GM19372 (cell line): Measurements from ENCODE around the gene SMARCA2.
A peak's percentile ranks its signal among the peaks of the same experiment; 100 is the strongest.

Experiments
- ATAC-seq: cut with Tn5 transposase; IDR thresholded peaks from one replicate; pipeline ENCODE4 v1.9.1; 2021; ENCODE audit warnings: mild to moderate bottlenecking, low read depth, moderate library complexity; ENCODE audit not compliant: unreplicated experiment

SMARCA2 gene

GRCh38 chr9:2014696-2015580, at the start of gene SMARCA2:
TSS of gene SMARCA2 (plus strand) at chr9:2015347. CDS start at chr9:2029023, 13,676 bp downstream.
- peak; percentile 72 for ATAC-seq

GRCh38 chr9:1966725-1967366, 48.3 kb upstream of the SMARCA2 start:
- ATAC-seq = no peak

GRCh38 chr9:1969160-1969559, 46.0 kb upstream of the SMARCA2 start:
- ATAC-seq = no peak

DNA sequence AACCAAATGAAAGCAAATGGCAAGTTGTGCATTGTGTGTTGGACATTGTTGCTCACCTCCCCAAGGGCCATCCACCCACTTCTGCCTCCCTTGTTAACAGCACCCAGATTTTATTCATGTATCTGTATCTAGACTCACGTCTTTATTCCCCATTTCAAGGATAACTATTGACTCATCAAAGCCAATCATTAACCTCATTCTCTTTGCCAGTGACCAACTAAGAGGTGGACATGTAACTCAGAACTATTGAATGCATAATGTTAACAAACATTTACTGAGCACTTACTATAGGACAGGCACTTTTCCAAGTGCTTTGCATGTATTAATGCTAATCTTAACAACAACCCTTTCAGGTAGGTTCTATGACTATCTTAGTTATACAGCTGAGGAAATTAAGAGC, 45.2 kb upstream of the SMARCA2 start:
- ATAC-seq = no peak

DNA sequence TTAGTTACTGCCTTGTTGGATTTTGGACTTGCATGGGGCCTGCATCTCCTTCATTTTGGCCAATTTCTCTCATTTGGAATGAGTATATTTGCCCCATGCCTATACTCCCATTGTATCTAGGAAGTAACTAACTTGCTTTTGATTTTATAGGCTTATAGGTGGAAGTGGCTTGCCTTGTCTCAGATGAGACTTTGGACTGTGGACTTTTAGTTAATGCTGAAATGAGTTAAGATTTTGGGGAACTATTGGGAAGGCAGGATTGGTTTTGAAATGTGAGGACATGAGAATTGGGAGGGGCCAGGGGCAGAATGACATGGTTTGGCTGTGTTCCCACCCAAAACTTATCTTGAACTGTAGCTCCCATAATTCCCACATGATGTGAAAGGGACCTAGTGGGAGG, 42.5 kb upstream of the SMARCA2 start:
- no peak for ATAC-seq

- ATAC-seq = no peak
Observed at GRCh38 chr9:1977026-1977425, 38.1 kb upstream of the SMARCA2 start.

- no peak for ATAC-seq
Observed at GRCh38 chr9:1978941-1979340, 36.2 kb upstream of the SMARCA2 start.

DNA sequence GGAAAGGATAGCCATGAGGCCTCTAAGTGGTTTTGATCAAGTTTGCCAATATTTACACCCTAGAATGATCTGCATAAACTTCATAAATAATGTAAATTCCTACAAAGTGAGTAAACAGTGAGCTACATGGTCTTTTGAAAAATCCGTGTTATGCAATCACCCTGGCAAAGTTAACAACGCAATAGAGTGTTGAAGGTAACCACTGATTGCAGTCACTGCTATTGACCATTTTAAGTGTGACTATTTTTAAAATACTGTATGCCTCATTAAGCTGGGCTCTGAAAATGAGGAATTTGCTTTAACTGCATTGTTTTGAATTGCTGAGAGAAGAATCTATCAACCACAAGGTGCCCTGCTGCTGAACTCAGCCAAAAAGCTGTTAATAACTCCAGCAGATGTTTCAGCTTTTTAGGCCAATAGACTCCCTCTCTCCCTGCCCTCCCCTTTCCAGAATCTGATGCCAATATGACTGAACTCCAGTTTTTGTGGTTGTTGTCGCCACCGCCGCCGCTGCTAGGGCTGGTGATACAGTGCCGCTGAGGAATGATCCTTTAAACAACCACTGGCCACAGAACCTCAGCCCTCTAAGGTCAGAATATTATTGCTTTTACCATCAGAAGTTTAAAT, 35.3 kb upstream of the SMARCA2 start:
- no peak for ATAC-seq

DNA sequence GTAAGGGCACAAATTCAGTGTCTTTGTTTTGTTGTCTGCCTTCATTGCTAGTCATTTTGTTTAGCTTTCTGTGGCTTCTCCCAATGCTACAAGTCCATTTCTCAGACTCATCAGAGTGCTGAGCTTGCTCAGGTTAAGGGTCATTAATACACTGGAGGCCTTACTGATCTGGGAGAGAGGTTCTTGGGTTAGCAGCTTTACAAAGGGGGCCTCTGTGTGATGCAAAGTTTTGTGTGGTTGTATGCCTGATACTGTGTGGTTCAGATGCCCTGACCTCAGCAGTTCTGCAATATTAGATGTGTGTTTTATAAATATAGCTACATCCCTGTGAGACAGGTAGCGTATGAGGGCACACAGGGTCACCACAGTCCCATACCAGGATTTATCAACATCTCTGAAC, 34.8 kb upstream of the SMARCA2 start:
- no peak for ATAC-seq

DNA sequence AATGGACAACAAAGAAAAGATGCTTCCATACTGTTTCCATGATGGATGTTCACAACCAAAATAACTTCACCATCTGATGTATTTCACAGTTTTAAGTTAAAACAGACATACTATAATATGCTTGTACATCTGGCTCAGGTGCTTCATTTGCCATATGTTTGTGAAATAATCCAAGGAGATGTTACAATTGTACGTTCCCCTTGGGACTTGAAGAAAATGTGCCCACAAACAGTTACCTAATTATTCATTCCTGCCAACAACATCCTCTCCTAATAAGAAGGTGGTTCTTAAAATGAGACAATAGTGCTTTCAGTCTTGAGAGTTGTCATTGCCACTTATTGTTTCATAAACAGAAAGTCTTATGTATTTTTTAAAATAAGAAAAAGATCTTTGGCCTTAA, 33.1 kb upstream of the SMARCA2 start:
- no peak for ATAC-seq

- no peak for ATAC-seq
Observed at GRCh38 chr9:1986341-1986740, 28.8 kb upstream of the SMARCA2 start.

DNA sequence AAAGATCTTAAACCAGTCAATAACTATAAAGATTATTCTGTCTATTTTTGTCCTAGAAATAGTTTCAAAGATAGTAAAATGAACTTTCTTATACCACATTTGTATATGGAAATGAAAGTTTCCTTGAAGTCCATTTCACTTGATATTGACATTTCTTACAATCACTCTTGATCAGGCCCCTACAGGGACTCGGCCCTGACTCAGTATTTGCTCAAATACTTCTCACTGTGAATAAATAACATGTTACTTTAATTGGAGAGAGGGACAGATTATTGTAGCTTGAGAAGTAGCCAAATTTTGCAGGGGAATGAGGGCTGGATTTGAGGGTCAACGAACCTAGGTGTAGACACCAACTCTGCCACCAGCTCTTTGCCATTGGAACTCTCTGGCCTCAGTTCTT, 25.6 kb upstream of the SMARCA2 start:
- no peak for ATAC-seq

- no peak for ATAC-seq
Observed at GRCh38 chr9:1994180-1994579, 21.0 kb upstream of the SMARCA2 start.

DNA sequence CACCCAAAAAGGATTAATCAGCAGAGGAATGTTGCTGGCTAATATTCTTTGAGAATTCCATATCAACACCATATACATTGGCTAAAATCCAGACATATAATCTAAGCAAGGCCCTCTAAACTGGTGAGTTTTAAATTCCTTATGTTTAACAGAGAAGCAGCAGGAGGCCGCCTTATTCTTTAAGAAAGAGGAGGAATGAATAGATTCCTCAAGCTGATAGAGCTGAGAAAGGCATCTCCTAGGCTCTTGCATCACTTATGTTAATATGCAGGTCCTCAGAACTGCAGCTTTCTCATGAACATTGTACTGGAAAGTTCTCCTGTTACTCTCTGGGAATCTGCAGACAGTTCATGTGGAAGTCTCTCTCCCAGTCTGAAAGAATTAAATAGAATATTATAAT, 20.1 kb upstream of the SMARCA2 start:
- no peak for ATAC-seq

- ATAC-seq = no peak
Observed at GRCh38 chr9:1996156-1996555, 19.0 kb upstream of the SMARCA2 start.

GRCh38 chr9:1997646-1998045, 17.5 kb upstream of the SMARCA2 start:
- no peak for ATAC-seq

GRCh38 chr9:1998111-1998510, 17.0 kb upstream of the SMARCA2 start:
- ATAC-seq = no peak

DNA sequence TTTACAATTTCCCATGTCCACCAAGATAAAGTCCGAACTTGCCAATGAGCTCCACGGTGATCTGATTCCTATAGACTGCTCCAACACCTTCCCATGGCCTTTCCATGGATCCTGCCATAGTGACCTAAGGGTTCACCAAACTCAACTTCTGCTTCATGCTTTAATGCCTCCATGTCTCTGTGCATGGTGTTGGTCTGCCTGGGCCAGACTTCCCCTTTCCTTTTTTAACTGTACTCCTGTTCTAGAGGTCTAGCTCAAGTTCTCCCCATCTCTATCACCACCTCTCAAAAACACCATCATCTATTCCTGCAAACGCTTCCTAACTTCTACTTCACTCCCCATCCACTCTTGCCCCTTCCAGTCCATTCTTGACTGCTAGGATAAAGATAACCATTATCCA, 14.8 kb upstream of the SMARCA2 start:
- no peak for ATAC-seq

- no peak for ATAC-seq
Observed at GRCh38 chr9:2008372-2008771, 6.8 kb upstream of the SMARCA2 start.

DNA sequence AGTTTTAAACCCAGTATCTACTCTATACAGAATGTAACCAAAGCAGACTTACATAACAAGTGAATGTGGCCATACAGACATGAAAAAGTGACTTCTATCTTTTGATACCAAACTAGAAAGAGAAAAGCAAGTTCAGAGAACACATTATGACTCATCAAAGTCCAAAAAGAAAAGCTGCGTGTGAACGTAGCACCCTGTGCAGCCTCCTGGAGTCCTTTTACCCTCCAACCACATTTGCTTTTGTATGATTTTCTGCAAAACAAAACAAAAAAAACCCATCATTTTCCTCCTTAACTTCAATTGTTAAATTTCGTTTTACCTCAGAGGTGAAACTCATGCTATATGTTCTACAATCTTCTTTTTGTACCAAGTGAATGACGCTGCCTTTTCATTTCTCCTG, 2.8 kb upstream of the SMARCA2 start:
- no peak for ATAC-seq

DNA sequence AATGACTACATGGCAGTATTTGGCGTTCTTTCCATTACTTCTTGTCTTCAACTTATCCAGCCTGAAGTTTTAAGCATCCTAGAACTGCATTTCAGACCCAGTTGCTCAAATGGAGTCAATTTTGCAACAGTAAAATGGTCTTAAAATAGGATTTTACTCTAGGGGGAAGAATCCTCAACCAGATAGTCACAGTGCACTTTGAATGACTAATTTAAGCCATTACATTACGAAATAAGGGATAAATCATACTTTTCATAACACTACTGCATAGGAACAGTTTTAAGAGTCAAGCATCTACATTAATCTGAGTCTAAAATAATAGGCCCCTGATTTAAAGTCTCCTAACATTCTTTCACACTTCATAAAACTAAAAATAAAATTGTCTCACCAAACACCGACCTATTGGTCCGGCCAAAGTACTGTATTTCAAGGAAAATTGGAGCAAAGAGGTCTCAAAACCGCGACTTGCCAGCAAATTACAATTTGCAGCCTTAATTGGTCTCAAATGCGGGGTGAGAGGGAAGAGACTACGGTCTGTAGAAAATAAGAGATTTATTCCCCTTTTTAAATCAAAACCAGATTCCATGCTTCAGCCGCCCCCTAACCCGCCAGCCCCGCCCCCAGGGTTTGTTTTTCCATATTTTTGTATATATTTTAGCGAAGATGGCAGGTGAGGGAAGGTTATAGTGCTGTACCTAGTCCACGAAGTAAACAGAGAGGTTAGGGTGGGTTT, 1.2 kb upstream of the SMARCA2 start:
- no peak for ATAC-seq
